ENCODE results near the gene SERPINI1.

SERPINI1 gene

GRCh38 chr3:167852216-167852615, 116.7 kb downstream of the SERPINI1 start:
- no peak for DNase-seq

GRCh38 chr3:167854063-167854462, 118.5 kb downstream of the SERPINI1 start:
- no peak for DNase-seq

DNA sequence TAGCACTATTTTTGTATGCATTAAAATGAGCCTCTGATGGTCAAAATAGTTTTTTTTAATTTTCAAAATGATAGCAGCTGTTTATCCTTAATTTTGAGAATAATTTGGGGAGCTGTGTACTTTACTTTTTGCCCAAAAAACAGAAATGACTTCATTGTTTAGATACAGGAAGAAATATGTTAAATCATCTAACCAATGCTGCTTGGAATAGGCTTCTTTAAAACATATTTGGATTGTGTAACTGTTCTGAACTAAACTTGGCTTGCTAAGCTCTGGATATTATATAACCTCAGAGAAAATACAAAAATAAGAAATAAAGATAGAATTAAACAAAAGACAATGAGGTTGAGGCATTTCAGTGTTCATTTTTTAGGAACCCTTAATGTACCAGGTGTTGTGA, 119.3 kb downstream of the SERPINI1 start:
- DNase-seq: no peak

- no peak for DNase-seq
Measured at GRCh38 chr3:167855306-167855705, 119.8 kb downstream of the SERPINI1 start.

GRCh38 chr3:167858865-167859264, 123.3 kb downstream of the SERPINI1 start:
- no peak for DNase-seq

DNA sequence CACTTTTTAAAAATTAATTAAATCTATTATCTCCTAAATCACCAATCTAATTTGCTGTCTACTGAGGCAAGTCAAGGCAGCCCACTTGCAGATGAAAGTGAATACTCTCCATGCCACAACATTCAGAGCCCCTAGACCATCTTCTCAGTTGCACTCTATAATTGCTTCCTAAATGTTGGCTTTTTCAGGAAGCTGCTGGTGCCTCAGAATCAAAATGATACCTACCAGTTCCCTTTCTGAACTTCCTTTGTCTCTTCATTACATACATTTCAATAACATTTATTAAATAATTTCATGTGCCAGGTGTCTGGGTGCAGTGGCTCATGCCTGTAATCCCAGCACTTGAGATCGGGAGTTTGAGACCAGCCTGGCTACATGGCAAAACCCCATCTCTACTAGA, 124.1 kb downstream of the SERPINI1 start:
- DNase-seq: no peak

DNA sequence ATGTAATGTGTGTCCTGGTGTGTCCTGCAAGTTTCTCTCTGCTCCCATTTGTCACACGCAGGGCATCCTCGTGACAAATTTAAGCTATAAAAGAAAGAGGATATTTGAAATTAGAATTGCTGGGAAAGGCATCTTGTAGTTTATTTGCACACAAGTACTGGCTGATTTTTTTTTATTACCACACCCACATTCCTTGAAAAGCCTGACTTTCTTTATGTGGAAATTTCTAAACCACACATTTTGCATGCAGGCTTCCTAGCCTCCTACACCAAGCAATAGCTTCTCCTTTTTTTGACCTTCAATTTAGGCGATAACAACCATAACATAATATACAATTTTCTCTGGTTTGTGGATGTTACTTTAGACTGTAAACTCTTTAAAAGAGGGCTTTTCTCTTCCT, 126.1 kb downstream of the SERPINI1 start:
- no peak for DNase-seq

DNA sequence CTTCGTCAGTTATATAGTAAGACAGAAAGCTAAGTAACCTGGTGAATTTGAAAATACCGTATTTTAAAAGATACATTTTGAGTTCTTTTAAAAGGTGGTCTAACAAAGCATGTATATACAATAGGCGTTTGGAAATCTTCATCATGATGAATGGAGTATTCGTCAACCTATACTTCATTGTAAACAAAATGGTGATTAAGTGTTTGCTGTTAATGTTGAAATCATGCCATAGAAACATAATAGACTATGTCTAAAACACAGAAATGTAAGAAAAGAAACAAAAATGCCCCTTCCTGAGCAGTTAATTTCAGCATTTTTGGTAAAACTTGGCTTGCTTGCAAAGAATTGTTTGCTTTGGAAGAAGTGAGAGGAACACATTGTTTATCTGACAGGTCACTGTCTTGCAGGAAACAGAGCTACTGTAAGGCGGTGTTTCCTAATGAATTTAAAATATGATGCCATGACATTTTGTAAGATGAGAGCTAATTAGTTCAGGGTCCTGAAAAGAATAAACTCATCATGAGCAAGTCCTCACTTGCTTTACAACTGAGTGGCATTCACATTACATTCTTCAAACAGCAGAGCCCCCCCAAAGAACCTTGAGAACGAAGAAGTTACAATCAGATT, 126.7 kb downstream of the SERPINI1 start:
- DNase-seq: no peak

DNA sequence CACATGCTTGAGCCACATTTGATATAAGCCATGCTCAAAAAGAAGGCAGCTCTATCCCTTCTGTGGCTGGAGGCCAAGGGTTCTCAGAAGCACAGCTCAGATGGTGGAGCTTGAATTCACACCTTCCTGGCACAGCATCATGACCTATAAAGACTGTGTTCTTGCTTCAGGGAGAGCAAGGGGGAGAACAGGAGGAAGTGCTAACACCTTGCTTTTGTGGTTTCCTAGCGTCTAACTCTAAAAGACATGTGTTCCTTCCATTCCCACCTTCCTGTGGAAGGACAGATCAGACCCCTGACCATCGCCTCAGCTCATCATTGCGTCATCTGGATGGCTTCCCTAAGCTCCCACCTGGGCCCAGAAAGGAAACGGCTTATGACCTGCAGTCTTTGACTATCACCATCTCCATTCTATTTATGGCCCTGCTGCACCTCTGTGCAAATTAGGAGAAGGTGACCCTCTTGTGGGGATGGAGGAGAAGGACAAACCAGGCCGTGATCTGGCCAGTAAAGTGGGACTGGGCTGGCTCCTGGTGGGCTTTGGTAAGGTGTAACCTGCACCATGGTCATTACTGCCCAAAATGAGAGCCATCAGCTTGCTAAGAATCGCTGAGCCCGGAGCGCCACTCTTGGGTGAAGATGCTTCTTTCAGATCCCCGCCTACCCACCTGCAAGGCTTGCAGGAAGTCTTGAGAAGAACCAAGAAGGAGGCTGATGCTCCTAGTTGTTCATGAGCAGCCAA, 128.5 kb downstream of the SERPINI1 start:
- DNase-seq: no peak

DNA sequence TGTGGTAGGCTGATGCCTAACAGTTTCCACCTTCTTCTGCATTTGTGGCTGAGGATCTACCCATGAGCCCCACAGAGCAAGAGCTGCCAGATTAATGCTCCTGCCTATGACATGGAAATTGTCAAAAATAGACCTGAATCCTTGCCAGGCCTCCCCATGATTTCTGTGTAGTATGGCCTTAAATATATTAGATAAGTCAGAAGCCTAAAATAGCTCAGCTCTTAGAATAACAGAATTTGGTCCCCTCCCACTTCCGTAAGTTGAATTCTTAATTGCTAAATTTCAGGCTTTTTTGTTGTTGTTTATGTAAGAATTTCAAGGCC, 129.0 kb downstream of the SERPINI1 start:
- no peak for DNase-seq

DNA sequence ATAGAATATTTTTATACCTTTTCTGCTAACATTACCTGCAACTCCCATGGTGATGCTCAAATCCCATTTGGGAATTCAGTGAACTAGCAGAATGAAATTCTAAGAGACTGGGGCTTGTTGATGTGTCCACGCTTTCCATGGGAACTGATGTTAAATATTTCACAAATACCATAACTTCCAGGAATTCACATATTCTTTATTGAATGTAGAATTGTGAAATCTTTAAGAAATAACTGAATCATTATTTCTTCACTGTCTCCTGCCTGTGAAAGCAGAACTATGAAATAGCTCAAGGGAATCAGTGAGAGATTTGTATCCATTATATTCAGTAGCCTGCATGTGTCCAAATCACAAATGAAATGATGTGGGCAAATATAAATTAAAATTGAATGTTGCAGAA, 130.8 kb downstream of the SERPINI1 start:
- no peak for DNase-seq

DNA sequence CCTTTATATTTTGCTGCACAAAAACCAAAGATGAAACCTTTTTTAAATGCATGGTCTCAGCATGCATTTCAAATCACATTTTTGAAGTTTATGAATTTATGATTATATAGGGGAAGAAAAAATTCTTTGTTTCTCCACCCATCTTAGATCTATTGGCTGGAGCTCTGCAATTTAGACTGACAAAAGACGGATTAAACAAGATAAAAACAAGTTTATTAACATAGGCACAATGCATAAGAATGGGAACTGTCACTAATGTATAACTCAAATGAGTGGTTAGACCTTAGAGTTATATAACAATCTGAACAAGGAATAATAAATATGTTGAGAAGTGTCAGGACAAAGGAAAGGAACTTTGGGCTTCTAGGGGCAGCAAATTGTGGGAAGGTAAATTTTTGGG, 132.5 kb downstream of the SERPINI1 start:
- no peak for DNase-seq

GRCh38 chr3:167870181-167870580, 134.7 kb downstream of the SERPINI1 start:
- DNase-seq: no peak

- DNase-seq: no peak
Measured at GRCh38 chr3:167870759-167871158, 135.2 kb downstream of the SERPINI1 start.

GRCh38 chr3:167872032-167872431, 136.5 kb downstream of the SERPINI1 start:
- no peak for DNase-seq

- no peak for DNase-seq
Measured at GRCh38 chr3:167872941-167873340, 137.4 kb downstream of the SERPINI1 start.

- no peak for DNase-seq
Measured at GRCh38 chr3:167874671-167875372, 139.3 kb downstream of the SERPINI1 start.
